ENCODE data around the gene THBS1. TPM values are rescaled to one million over a fixed set of nuclear protein-coding genes. Genes with fewer than 3 reads are reported as not detected.
A peak's percentile ranks its signal among the peaks of the same experiment; 100 is the strongest.

THBS1 gene
- total RNA-seq, 2 donors from 2014 or later, result 0.31 to 0.38 TPM

DNA sequence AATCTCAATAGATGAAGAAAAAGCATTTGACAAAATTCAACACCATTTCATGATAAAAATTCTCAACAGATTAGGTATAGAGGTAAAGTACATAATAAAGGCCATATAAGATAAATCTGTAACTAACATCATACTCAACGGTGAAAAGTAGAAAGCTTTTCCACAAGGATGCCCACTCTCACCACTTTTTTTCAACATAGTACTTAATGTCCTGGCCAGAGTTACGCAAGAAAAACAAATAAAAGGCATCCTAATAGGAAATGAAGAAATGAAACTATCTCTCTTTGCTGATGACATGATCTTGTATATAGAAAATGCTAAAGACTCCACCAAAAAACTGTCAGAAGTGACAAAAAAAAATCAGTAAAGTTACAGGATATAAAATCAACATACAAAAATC, 33.0 kb downstream of the THBS1 start:
- ATAC-seq (no peak), DNase-seq (ENCODE audit: low spot score) (no peak)
- Mint-ChIP-seq H3K27ac (no peak overlapping the region), H3K27me3 (no peaks in the 10 kb centered on the region), H3K36me3 (peaks cover 42% of the 10 kb centered on the region), H3K4me3 (no peak overlapping the region), H3K9me3 (peaks cover 17% of the 10 kb centered on the region), H3K4me1 (ENCODE audit: low read depth in 2 of 2) (peaks cover 14 to 17% of the 10 kb centered on the region in 2 donors)

GRCh38 chr15:39616731-39617455, 36.0 kb downstream of the THBS1 start:
- Mint-ChIP-seq H3K9me3 (peaks cover 9% of the 10 kb centered on the region), H3K36me3 (peaks cover 34% of the 10 kb centered on the region), H3K4me1 (ENCODE audit: low read depth in 2 of 2) (peaks cover 12 to 22% of the 10 kb centered on the region in 2 donors), H3K27ac (peak overlapping the region in 1 of 2 donors; percentile 0), H3K27me3 (no peaks in the 10 kb centered on the region), H3K4me3 (no peak overlapping the region)
- ATAC-seq (no peak), DNase-seq (ENCODE audit: low spot score) (no peak)

DNA sequence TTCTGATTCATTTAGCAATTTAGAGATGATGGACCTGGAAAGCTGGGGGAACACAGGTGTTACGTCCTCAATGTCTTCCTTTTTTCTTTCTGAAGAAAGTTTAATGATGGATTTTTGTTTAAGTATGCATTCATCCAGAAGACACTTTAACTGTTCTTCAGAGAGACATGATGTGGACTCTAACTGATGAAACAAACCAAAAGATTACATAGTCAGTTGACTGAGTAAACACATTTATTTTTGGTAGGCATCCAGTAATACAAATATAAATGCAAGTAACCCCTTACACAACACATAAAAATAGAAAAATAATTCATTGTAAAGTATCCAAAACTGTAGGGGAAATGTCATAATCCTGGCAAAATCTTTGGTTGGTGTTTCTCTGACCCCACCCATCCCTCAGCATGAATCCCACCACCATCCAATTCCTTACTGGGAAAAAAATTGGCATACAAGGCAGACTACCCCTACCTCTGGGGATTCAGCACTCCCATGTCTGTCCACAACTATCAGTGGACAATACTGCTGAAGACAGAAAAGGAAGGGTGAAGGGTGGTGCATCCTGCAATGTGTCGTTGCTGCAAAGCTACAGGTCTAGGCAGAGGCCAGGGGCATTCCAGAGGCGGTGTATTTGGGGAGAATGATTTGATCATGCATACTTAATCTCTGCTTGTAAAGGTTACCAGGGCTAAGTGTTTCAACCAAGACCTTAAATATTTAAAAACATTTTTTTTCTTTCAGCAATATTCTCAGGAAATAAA, 37.4 kb downstream of the THBS1 start:
- peaks cover 24 to 35% of the 10 kb centered on the region in 2 donors for H3K4me1 Mint-ChIP-seq (ENCODE audit: low read depth in 2 of 2)
- H3K27ac Mint-ChIP-seq, result no peak overlapping the region
- peaks cover 26% of the 10 kb centered on the region for H3K36me3 Mint-ChIP-seq
- no peaks in the 10 kb centered on the region for H3K27me3 Mint-ChIP-seq
- DNase-seq (ENCODE audit: low spot score), result no peak
- no peak for ATAC-seq
- peaks cover 9% of the 10 kb centered on the region for H3K9me3 Mint-ChIP-seq
- no peak overlapping the region for H3K4me3 Mint-ChIP-seq

DNA sequence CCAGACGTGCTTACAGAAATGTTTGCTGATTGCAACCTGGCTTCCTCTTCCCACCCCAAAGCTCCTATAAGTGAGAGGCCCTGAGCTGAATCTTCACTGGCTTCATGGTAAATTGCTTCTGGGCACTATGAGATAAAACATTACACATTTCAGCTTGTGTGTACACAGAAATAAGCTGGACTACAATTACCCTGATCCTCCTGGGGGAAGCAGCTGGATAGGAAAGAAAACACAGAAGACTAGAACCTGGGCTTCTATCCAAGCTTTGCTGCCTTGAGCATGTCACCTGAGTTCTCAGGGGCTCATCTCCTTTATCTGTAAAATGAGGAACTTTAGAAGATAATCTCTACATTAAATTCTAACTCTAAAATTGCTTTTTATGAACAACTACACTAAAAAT, 40.3 kb downstream of the THBS1 start:
- DNase-seq (ENCODE audit: low spot score), result no peak
- peaks cover 45 to 65% of the 10 kb centered on the region in 2 donors for H3K4me1 Mint-ChIP-seq (ENCODE audit: low read depth in 2 of 2)
- no peak overlapping the region for H3K4me3 Mint-ChIP-seq
- H3K27me3 Mint-ChIP-seq, result no peaks in the 10 kb centered on the region
- ATAC-seq, result no peak
- peaks cover 6% of the 10 kb centered on the region for H3K9me3 Mint-ChIP-seq
- H3K36me3 Mint-ChIP-seq, result peaks cover 14% of the 10 kb centered on the region
- H3K27ac Mint-ChIP-seq, result peak overlapping the region in 1 of 2 donors; percentile 93

GRCh38 chr15:39621976-39622375, 41.1 kb downstream of the THBS1 start:
- peaks cover 9% of the 10 kb centered on the region for H3K36me3 Mint-ChIP-seq
- H3K4me1 Mint-ChIP-seq (ENCODE audit: low read depth in 2 of 2), result peaks cover 45 to 65% of the 10 kb centered on the region in 2 donors
- ATAC-seq (no peak), DNase-seq (ENCODE audit: low spot score) (no peak)
- H3K9me3 Mint-ChIP-seq, result no peaks in the 10 kb centered on the region
- H3K4me3 Mint-ChIP-seq, result no peak overlapping the region
- H3K27ac Mint-ChIP-seq, result peak overlapping the region; percentile 93
- H3K27me3 Mint-ChIP-seq, result no peaks in the 10 kb centered on the region

GRCh38 chr15:39622660-39623516, 42.0 kb downstream of the THBS1 start:
- H3K4me1 Mint-ChIP-seq (ENCODE audit: low read depth in 2 of 2), result peaks cover 52 to 68% of the 10 kb centered on the region in 2 donors

DNA sequence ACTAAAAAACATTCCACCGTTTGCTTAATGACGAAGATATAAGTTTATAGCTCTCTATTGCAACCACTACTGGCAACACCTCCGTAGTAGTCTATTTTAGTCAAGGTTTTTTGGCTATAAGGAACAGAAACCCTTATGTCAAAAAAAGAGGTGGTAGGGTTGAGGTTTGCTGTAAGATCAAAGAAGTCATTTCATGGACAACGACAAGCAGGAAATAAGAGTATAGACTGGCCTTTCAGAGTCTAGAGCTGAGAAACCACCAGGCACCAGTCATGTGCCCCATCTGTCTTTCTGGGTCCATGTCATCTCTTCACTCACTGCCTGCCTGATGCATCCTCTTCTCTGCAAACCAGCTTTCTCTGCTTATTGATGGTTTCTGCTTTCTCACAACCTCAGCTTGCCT, 42.7 kb downstream of the THBS1 start:
- DNase-seq (ENCODE audit: low spot score), result peak; percentile 68
- Mint-ChIP-seq H3K4me1 (ENCODE audit: low read depth in 2 of 2) (peaks cover 56 to 74% of the 10 kb centered on the region in 2 donors), H3K27me3 (no peaks in the 10 kb centered on the region), H3K36me3 (peaks cover 12% of the 10 kb centered on the region), H3K4me3 (peak overlapping the region; percentile 95), H3K27ac (peak overlapping the region; percentile 93), H3K9me3 (peaks cover 4% of the 10 kb centered on the region)
- peak; percentile 81 to 90 for ATAC-seq

More at GRCh38 chr15:39622660-39623516, 42.0 kb downstream of the THBS1 start:
- peak overlapping the region; percentile 95 for H3K4me3 Mint-ChIP-seq
- H3K9me3 Mint-ChIP-seq, result peaks cover 4% of the 10 kb centered on the region
- ATAC-seq, result no peak
- H3K27ac Mint-ChIP-seq, result peak overlapping the region; percentile 93
- H3K36me3 Mint-ChIP-seq, result peaks cover 12% of the 10 kb centered on the region
- no peak for DNase-seq (ENCODE audit: low spot score)
- H3K27me3 Mint-ChIP-seq, result no peaks in the 10 kb centered on the region

- peak; percentile 90 to 93 for ATAC-seq
- Mint-ChIP-seq H3K4me3 (peak overlapping the region; percentile 95), H3K9me3 (peaks cover 4% of the 10 kb centered on the region), H3K36me3 (peaks cover 10% of the 10 kb centered on the region), H3K27me3 (no peaks in the 10 kb centered on the region), H3K27ac (peak overlapping the region; percentile 93), H3K4me1 (ENCODE audit: low read depth in 2 of 2) (peaks cover 68 to 83% of the 10 kb centered on the region in 2 donors)
- DNase-seq (ENCODE audit: low spot score), result peak; percentile 86
Measured at GRCh38 chr15:39624806-39625205, 43.9 kb downstream of the THBS1 start.

DNA sequence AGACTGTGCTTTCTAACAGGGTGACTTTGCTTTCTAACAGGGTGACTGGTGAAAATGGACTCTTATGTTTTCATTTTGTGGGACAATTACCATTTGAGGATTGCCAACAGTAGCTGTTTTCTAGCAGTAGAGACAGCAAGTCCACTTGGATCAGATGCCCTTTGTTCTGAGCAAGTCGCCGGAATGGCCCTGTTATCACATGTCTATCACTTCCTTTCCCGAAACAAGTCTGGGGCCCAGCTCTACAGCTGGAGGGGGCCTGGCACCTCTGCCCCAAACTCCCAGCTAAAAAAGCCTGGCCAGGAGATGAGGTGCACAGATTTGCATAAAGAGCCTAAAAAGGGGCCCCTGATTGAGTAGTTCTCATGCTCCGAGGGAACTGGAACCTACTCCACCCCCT, 44.6 kb downstream of the THBS1 start:
- H3K4me1 Mint-ChIP-seq (ENCODE audit: low read depth in 2 of 2), result peaks cover 75 to 86% of the 10 kb centered on the region in 2 donors
- ATAC-seq (no peak), DNase-seq (ENCODE audit: low spot score) (no peak)
- H3K9me3 Mint-ChIP-seq, result peaks cover 4% of the 10 kb centered on the region
- peaks cover 8% of the 10 kb centered on the region for H3K36me3 Mint-ChIP-seq
- H3K4me3 Mint-ChIP-seq, result peak overlapping the region; percentile 95
- H3K27me3 Mint-ChIP-seq, result no peaks in the 10 kb centered on the region
- peak overlapping the region; percentile 93 for H3K27ac Mint-ChIP-seq

- no peaks in the 10 kb centered on the region for H3K27me3 Mint-ChIP-seq
- H3K36me3 Mint-ChIP-seq, result peaks cover 8% of the 10 kb centered on the region
- DNase-seq (ENCODE audit: low spot score), result no peak
- H3K27ac Mint-ChIP-seq, result peak overlapping the region; percentile 93
- H3K9me3 Mint-ChIP-seq, result peaks cover 4% of the 10 kb centered on the region
- H3K4me3 Mint-ChIP-seq, result peak overlapping the region; percentile 95
- H3K4me1 Mint-ChIP-seq (ENCODE audit: low read depth in 2 of 2), result peaks cover 78 to 89% of the 10 kb centered on the region in 2 donors
- ATAC-seq, result no peak
Measured at GRCh38 chr15:39625856-39626255, 45.0 kb downstream of the THBS1 start.

- ATAC-seq, result no peak
Measured at GRCh38 chr15:39627451-39628143, 46.7 kb downstream of the THBS1 start.

GRCh38 chr15:39628144-39628508, 47.2 kb downstream of the THBS1 start:
- H3K9me3 Mint-ChIP-seq, result peaks cover 4% of the 10 kb centered on the region
- peaks cover 8% of the 10 kb centered on the region for H3K36me3 Mint-ChIP-seq
- peaks cover 72 to 78% of the 10 kb centered on the region in 2 donors for H3K4me1 Mint-ChIP-seq (ENCODE audit: low read depth in 2 of 2)
- peak overlapping the region; percentile 44 for H3K4me3 Mint-ChIP-seq
- ATAC-seq (no peak), DNase-seq (ENCODE audit: low spot score) (no peak)
- H3K27me3 Mint-ChIP-seq, result no peaks in the 10 kb centered on the region
- peak overlapping the region; percentile 67 to 93 for H3K27ac Mint-ChIP-seq

More at GRCh38 chr15:39627451-39628143, 46.7 kb downstream of the THBS1 start:
- Mint-ChIP-seq H3K27me3 (no peaks in the 10 kb centered on the region), H3K27ac (peak overlapping the region; percentile 67 to 93), H3K36me3 (peaks cover 8% of the 10 kb centered on the region), H3K4me3 (peak overlapping the region; percentile 44), H3K4me1 (ENCODE audit: low read depth in 2 of 2) (peaks cover 78 to 83% of the 10 kb centered on the region in 2 donors), H3K9me3 (peaks cover 4% of the 10 kb centered on the region)
- no peak for DNase-seq (ENCODE audit: low spot score)

Data from natural killer cell treated with Interleukin-12 subunit alpha and Interleukin-12 subunit beta and Interleukin-15 and Interleukin-18, amount 100 ng/mL, for 72 hours (primary cell).